HepG2 (cell line): ENCODE measurements around the gene SCN9A. TPM values are rescaled to one million over a fixed set of nuclear protein-coding genes. Genes with fewer than 3 reads are reported as not detected.

Experiments
- ATAC-seq: fragments of 200-7000 bp; cut with Tn5 transposase; 3 replicates; pipeline ENCODE4 v1.9.1; 2020; ENCODE audit warnings: mild to moderate bottlenecking, moderate library complexity
- BruUV-seq: library from RNA; stranded (reverse); fragments of 400-500 nt; replicated peaks from 2 replicates; lab custom pipeline; 2021; lab: Mats Ljungman, UMichigan
- CTCF ChIA-PET: fragments of 300-600 bp; formaldehyde crosslinking; extraction: SDS; loops from one replicate; lab custom pipeline; 2021; ENCODE audit warnings: low total read pairs, inconsistent platforms, low intra/inter-chr PET ratio; lab: Yijun Ruan, JAX
- POLR2A ChIA-PET: fragments of 350-600 bp; sonication (Branson Sonifier 250); formaldehyde crosslinking; loops from one replicate; lab custom pipeline; 2020; ENCODE audit warnings: antibody characterized with exemption, inconsistent platforms; lab: Yijun Ruan, JAX
- DNase-seq: peaks from one replicate; pipeline ENCODE4 v3.0.0-alpha.2; 2015; ENCODE audit warnings: low spot score
- FAIRE-seq: peaks from 3 replicates; lab custom pipeline; 2011; peaks lifted over from hg19 to GRCh38; lab: Jason Lieb, UNC
- H2AFZ ChIP-seq: one replicate; pipeline ENCODE4 v1.6.1; 2011; ENCODE audit warnings: low read length, inconsistent platforms
- H3K27ac ChIP-seq: fragments of 300-600 bp; 3 replicates; pipeline ENCODE4 v1.8.0; 2011; ENCODE audit warnings: mixed run types, mild to moderate bottlenecking, mixed read lengths, low read length, inconsistent platforms; ENCODE audit not compliant: insufficient read depth; ENCODE audit errors: extremely low read length
- H3K27me3 ChIP-seq, 2 experiments: fragments of 200-600 bp in 1 of 2; 2 replicates in 1 of 2; 3 replicates in 1 of 2; pipeline versions ENCODE4 v1.6.0 to v1.8.0; 2011; ENCODE audit warnings: low read length in 2 of 2, mild to moderate bottlenecking in 2 of 2, moderate library complexity in 2 of 2, inconsistent platforms in 1 of 2; ENCODE audit not compliant: insufficient read depth in 2 of 2, control insufficient read depth in 1 of 2
- H3K36me3 ChIP-seq, 2 experiments: fragments of 200-600 bp in 1 of 2; replicated peaks in 1 of 2; 2 replicates in 1 of 2; 3 replicates in 1 of 2; pipeline versions ENCODE4 v1.5.1 to v1.8.0; 2011; ENCODE audit warnings: low read length in 2 of 2, inconsistent platforms in 1 of 2; ENCODE audit not compliant: insufficient read depth in 2 of 2, control insufficient read depth in 1 of 2
- H3K4me1 ChIP-seq: 2 replicates; pipeline ENCODE4 v1.5.1; 2012; ENCODE audit warnings: low read length, inconsistent platforms; ENCODE audit not compliant: insufficient read depth
- H3K4me2 ChIP-seq: 2 replicates; pipeline ENCODE4 v1.6.0; 2011; ENCODE audit warnings: low read depth, low read length, inconsistent platforms
- H3K4me3 ChIP-seq, 3 experiments: fragments of 200-600 bp in 1 of 3; sonication (generic), shearing (Covaris generic) in 1 of 3; replicated peaks in 1 of 3; 2 replicates each; pipeline ENCODE4 v1.5.1; 2011 to 2016; ENCODE audit warnings: low read length in 3 of 3, inconsistent platforms in 2 of 3, low read depth in 2 of 3, mild to moderate bottlenecking in 2 of 3, control low read depth in 1 of 3, mixed read lengths in 1 of 3; ENCODE audit not compliant: insufficient read depth in 1 of 3
- H3K79me2 ChIP-seq: one replicate; pipeline ENCODE4 v1.6.1; 2011; ENCODE audit warnings: low read length, inconsistent platforms; ENCODE audit not compliant: insufficient read depth
- H3K9ac ChIP-seq: 2 replicates; pipeline ENCODE4 v1.6.0; 2011; ENCODE audit warnings: mild to moderate bottlenecking, low read depth, low read length, inconsistent platforms; ENCODE audit not compliant: insufficient read depth
- H3K9me3 ChIP-seq: 2 replicates; pipeline ENCODE4 v1.5.1; 2012; ENCODE audit warnings: mild to moderate bottlenecking, low read length
- H4K20me1 ChIP-seq: 2 replicates; pipeline ENCODE4 v1.6.0; 2011; ENCODE audit warnings: inconsistent platforms, mild to moderate bottlenecking, low read length, moderate library complexity; ENCODE audit not compliant: insufficient read depth
- CEBPG ChIP-seq: IDR thresholded peaks from 2 replicates; pipeline ENCODE4 v1.6.1; 2016
- CENPBD1 ChIP-seq: sonication (generic); formaldehyde crosslinking; IDR thresholded peaks from 2 replicates; pipeline ENCODE4 v1.8.0; 2022; ENCODE audit warnings: missing genetic modification reagents, low read depth, mild to moderate bottlenecking, borderline replicate concordance
- EP300 ChIP-seq, 3 experiments: sonication (generic) in 1 of 3; formaldehyde crosslinking in 1 of 3; IDR thresholded peaks; 2 replicates each; pipeline versions ENCODE4 v1.5.1 to v1.6.1; 2011 to 2020; ENCODE audit warnings: low read depth in 2 of 3, low read length in 2 of 3, borderline replicate concordance in 1 of 3, improper control_type of control experiment in 1 of 3, mild to moderate bottlenecking in 1 of 3, missing genetic modification reagents in 1 of 3, moderate library complexity in 1 of 3
- FLYWCH1 ChIP-seq: sonication (generic); formaldehyde crosslinking; IDR thresholded peaks from 2 replicates; pipeline ENCODE4 v1.8.1; 2023; ENCODE audit warnings: mild to moderate bottlenecking, missing genetic modification reagents
- FOXA3 ChIP-seq: IDR thresholded peaks from 2 replicates; pipeline ENCODE4 v1.6.1; 2016; ENCODE audit warnings: missing genetic modification reagents, missing compliant biosample characterization
- FOXP1 ChIP-seq, 2 experiments: fragments of 450-650 bp in 1 of 2; IDR thresholded peaks; 2 replicates each; pipeline ENCODE4 v1.6.1; 2017 to 2018; ENCODE audit warnings: antibody characterized with exemption in 1 of 2
- GABPB1 ChIP-seq: IDR thresholded peaks from 2 replicates; pipeline ENCODE4 v1.6.1; 2016; ENCODE audit warnings: mild to moderate bottlenecking, missing genetic modification reagents, moderate library complexity, missing compliant biosample characterization
- GATA4 ChIP-seq: sonication (generic); IDR thresholded peaks from 2 replicates; pipeline ENCODE4 v1.6.1; 2016; ENCODE audit warnings: antibody characterized with exemption, low read depth, borderline replicate concordance
- GATAD2A ChIP-seq: IDR thresholded peaks from 2 replicates; pipeline ENCODE4 v1.6.1; 2016
- HOXA5 ChIP-seq: sonication (generic); formaldehyde crosslinking; IDR thresholded peaks from 2 replicates; pipeline ENCODE4 v1.4.0; 2020; ENCODE audit warnings: missing genetic modification reagents
- MED1 ChIP-seq: sonication (generic); formaldehyde crosslinking; IDR thresholded peaks from 2 replicates; pipeline ENCODE4 v1.4.0; 2020; ENCODE audit warnings: missing genetic modification reagents
- RFX1 ChIP-seq: fragments of 450-650 bp; IDR thresholded peaks from 2 replicates; pipeline ENCODE4 v1.6.1; 2017
- ZFY ChIP-seq: sonication (generic); formaldehyde crosslinking; IDR thresholded peaks from 2 replicates; pipeline ENCODE4 v1.4.0; 2020; ENCODE audit warnings: missing genetic modification reagents
- ZIK1 ChIP-seq: sonication (generic); formaldehyde crosslinking; IDR thresholded peaks from 2 replicates; pipeline ENCODE4 v1.5.0; 2020; ENCODE audit warnings: mild to moderate bottlenecking, low read depth, missing genetic modification reagents, borderline replicate concordance
- ZNF672 ChIP-seq: sonication (generic); formaldehyde crosslinking; IDR thresholded peaks from 2 replicates; pipeline ENCODE4 v1.8.1; 2022; ENCODE audit warnings: missing genetic modification reagents
- ZNF7 ChIP-seq: IDR thresholded peaks from 2 replicates; pipeline ENCODE4 v1.6.1; 2016; ENCODE audit warnings: missing biosample characterization, missing genetic modification reagents
- WGBS: methylation state at CpG from one replicate; pipeline ENCODE4 v1.1.6; 2017; ENCODE audit warnings: low lambda C conversion rate; 5-methylcytosine and 5-hydroxymethylcytosine counted together
- in situ Hi-C: cut with HindIII; loops from 2 replicates; pipeline ENCODE4 v1.10.0; 2017; ENCODE audit warnings: low pct_unique_long_range_greater_than_20kb; ENCODE audit not compliant: extremely low pct_ligation_motif_present
- intact Hi-C: fragments of 100-400 bp; cut with micrococcal nuclease; formaldehyde crosslinking; loops from one replicate; pipeline ENCODE4 v1.10.0; 2022; ENCODE audit not compliant: unreplicated experiment
- polyA plus RNA-seq, 8 experiments: library from polyadenylated mRNA; depleted of rRNA in 3 of 8; stranded (reverse) in 7 of 8; unstranded in 1 of 8; fragments of >200 nt; fragmentation: Illumina TruSeq in 4 of 8; extraction: Trizol in 4 of 8; gene quantifications; 2 replicates each; pipeline versions ENCODE4 v1.2.1 to v1.2.3, GENCODE V29; 2011 to 2016; ENCODE audit warnings: low read depth in 4 of 8, missing spikeins in 1 of 8, mixed read lengths in 1 of 8; ENCODE audit not compliant: insufficient read depth in 1 of 8
- total RNA-seq, 5 experiments: library from RNA; depleted of rRNA; stranded (reverse); fragments of >200 nt; fragmentation: Illumina TruSeq; extraction: Trizol; gene quantifications; 2 replicates each; pipeline ENCODE4 v1.2.3, GENCODE V29; 2016; ENCODE audit warnings: low read depth in 1 of 5
- TF ChIP-seq, protein P1 (sequence below): sonication (generic); formaldehyde crosslinking; IDR thresholded peaks from 2 replicates; pipeline ENCODE4 v1.4.0; 2020; ENCODE audit warnings: missing genetic modification reagents, borderline replicate concordance
- TF ChIP-seq, protein P2 (sequence below): IDR thresholded peaks from 2 replicates; pipeline ENCODE4 v1.6.1; 2016; ENCODE audit warnings: mild to moderate bottlenecking, missing biosample characterization, missing genetic modification reagents
- TF ChIP-seq, protein P3 (sequence below): sonication (generic); formaldehyde crosslinking; IDR thresholded peaks from 2 replicates; pipeline ENCODE4 v1.5.0; 2020; ENCODE audit warnings: missing genetic modification reagents

Gene SCN9A
- total and polyA plus RNA-seq, 2 of the 13 experiments (the other 11 are each of a cell fraction or from before 2014, with no cell fraction given), result 15.3 to 24.3 TPM

DNA sequence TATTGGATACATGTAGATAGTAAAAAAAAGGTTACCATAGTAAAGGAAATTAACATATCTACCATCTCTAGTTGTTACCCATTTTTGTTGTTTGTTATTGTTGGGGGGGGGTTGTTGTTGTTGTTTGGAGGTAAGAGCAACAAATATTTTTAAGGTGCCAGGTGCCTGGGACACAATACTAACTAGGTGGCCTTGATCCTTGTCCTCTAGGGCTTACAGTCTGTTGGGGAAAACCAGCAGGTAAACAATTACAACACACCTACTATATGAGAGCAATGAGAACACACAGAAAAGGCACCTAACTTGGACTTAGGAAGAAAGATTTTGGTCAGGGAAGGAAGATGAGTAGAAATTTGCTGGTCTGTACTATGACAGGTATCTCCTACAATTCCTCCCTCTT is 46.3 kb downstream of the SCN9A start (continued):
- no peak for TF ChIP-seq RFX1
- TF ChIP-seq ZFY (CRISPR knock-in tag), result no peak
- TF ChIP-seq, protein P1, sequence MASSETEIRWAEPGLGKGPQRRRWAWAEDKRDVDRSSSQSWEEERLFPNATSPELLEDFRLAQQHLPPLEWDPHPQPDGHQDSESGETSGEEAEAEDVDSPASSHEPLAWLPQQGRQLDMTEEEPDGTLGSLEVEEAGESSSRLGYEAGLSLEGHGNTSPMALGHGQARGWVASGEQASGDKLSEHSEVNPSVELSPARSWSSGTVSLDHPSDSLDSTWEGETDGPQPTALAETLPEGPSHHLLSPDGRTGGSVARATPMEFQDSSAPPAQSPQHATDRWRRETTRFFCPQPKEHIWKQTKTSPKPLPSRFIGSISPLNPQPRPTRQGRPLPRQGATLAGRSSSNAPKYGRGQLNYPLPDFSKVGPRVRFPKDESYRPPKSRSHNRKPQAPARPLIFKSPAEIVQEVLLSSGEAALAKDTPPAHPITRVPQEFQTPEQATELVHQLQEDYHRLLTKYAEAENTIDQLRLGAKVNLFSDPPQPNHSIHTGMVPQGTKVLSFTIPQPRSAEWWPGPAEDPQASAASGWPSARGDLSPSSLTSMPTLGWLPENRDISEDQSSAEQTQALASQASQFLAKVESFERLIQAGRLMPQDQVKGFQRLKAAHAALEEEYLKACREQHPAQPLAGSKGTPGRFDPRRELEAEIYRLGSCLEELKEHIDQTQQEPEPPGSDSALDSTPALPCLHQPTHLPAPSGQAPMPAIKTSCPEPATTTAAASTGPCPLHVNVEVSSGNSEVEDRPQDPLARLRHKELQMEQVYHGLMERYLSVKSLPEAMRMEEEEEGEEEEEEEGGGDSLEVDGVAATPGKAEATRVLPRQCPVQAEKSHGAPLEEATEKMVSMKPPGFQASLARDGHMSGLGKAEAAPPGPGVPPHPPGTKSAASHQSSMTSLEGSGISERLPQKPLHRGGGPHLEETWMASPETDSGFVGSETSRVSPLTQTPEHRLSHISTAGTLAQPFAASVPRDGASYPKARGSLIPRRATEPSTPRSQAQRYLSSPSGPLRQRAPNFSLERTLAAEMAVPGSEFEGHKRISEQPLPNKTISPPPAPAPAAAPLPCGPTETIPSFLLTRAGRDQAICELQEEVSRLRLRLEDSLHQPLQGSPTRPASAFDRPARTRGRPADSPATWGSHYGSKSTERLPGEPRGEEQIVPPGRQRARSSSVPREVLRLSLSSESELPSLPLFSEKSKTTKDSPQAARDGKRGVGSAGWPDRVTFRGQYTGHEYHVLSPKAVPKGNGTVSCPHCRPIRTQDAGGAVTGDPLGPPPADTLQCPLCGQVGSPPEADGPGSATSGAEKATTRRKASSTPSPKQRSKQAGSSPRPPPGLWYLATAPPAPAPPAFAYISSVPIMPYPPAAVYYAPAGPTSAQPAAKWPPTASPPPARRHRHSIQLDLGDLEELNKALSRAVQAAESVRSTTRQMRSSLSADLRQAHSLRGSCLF (CRISPR knock-in tag), result no peak
- no peak for TF ChIP-seq ZIK1 (CRISPR knock-in tag)
- TF ChIP-seq GATA4, result no peak
- no peak for TF ChIP-seq CENPBD1 (CRISPR knock-in tag)

DNA sequence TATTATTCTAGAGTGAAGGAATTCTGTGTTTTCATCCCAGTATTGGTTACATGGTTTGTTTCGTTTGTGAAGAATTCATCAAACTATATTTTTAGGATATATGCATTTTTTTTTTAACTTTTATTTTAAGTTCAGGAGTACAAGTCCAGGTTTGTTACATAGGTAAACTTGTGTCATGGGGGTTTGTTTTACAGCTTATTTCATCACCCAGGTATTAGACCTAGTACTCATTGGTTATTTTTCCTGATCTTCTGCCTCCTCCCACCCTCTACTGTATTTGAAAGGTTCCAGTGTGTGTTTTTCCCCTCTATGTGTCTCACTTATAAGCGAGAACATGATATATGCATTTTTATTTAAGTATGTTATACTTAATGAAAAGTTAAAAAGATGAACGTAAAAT is 47.6 kb downstream of the SCN9A start:
- peak overlapping the region; percentile 31 for H3K27ac ChIP-seq
- no peak for FAIRE-seq
- H3K9me3 ChIP-seq, result no peaks in the 10 kb centered on the region
- intact Hi-C loops (no loop called here), in situ Hi-C loops (no loop called here)
- no peak overlapping the region for H3K9ac ChIP-seq
- H3K4me2 ChIP-seq, result no peak overlapping the region
- H3K27me3 ChIP-seq, result no peaks in the 10 kb centered on the region
- DNase-seq, result no peak
- peaks cover 32% of the 10 kb centered on the region for H3K4me1 ChIP-seq
- WGBS, result 71% methylated on average over 3 of the region's 3 CpGs
- H3K4me3 ChIP-seq, result no peak overlapping the region
- ChIA-PET POLR2A (interaction anchor here (1.0 kb wide), 1 partner anchor 16 kb away, joined by 3 read pairs; no protein-coding TSS in a partner anchor), CTCF (no interaction called here)
- no peaks in the 10 kb centered on the region for H3K79me2 ChIP-seq
- no TSS peak for BruUV-seq
- H3K36me3 ChIP-seq, result no peaks in the 10 kb centered on the region
- H2AFZ ChIP-seq, result no peak overlapping the region
- ATAC-seq, result no peak
- no peaks in the 10 kb centered on the region for H4K20me1 ChIP-seq
- TF ChIP-seq CEBPG (CRISPR knock-in tag), result 0 out of 2 replicates have a peak, but pooled peaks have one; percentile 25
- no peak for TF ChIP-seq FOXP1 (IDR thresholded peaks at IDR 0.05)
- TF ChIP-seq FOXP1 (CRISPR knock-in tag; IDR thresholded peaks at IDR 0.05), result peak; percentile 47
- TF ChIP-seq HOXA5 (CRISPR knock-in tag), result 0 out of 2 replicates have a peak, but pooled peaks have one; percentile 51
- TF ChIP-seq FLYWCH1 (CRISPR knock-in tag), result no peak
- TF ChIP-seq, protein P2, sequence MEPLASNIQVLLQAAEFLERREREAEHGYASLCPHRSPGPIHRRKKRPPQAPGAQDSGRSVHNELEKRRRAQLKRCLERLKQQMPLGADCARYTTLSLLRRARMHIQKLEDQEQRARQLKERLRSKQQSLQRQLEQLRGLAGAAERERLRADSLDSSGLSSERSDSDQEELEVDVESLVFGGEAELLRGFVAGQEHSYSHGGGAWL (CRISPR knock-in tag), result no peak
- TF ChIP-seq EP300 (IDR thresholded peaks at IDR 0.05; ENCODE audit: low read depth in 2 of 2, low read length in 2 of 2), result no peak
- no peak for TF ChIP-seq EP300 (CRISPR knock-in tag; IDR thresholded peaks at IDR 0.05; ENCODE audit: borderline replicate concordance)
- no peak for TF ChIP-seq ZNF672 (CRISPR knock-in tag)
- TF ChIP-seq, protein P3, sequence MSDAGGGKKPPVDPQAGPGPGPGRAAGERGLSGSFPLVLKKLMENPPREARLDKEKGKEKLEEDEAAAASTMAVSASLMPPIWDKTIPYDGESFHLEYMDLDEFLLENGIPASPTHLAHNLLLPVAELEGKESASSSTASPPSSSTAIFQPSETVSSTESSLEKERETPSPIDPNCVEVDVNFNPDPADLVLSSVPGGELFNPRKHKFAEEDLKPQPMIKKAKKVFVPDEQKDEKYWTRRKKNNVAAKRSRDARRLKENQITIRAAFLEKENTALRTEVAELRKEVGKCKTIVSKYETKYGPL (CRISPR knock-in tag), result peak; percentile 47; the same call in 1 of the 2 replicates
- 0 out of 2 replicates have a peak, but pooled peaks have one; percentile 23 for TF ChIP-seq GATAD2A (CRISPR knock-in tag)
- 0 out of 2 replicates have a peak, but pooled peaks have one; percentile 19 for TF ChIP-seq MED1
- TF ChIP-seq FOXA3 (CRISPR knock-in tag), result peak; percentile 57; the same call in 1 of the 2 replicates
- no peak for TF ChIP-seq ZNF7 (CRISPR knock-in tag)
- TF ChIP-seq GABPB1, result no peak
